Spleen (tissue), 11 donors: Measurements from ENCODE around the gene NUP43. TPM values are rescaled to one million over a fixed set of nuclear protein-coding genes. Genes with fewer than 3 reads are reported as not detected.

Source experiments
- DNase-seq: peaks from one replicate; pipeline ENCODE4 v3.0.0-alpha.2; 2020
- H3K27ac ChIP-seq, 8 donors: fragments of 200-600 bp; sonication (generic) in 7 of 8; 1 replicate in 4 of 8; 2 replicates in 4 of 8; pipeline versions ENCODE4 v1.5.0 to v1.8.0; 2016 to 2021; ENCODE audit warnings: inconsistent platforms in 4 of 8, mild to moderate bottlenecking in 4 of 8, moderate library complexity in 1 of 8
- H3K27me3 ChIP-seq, 7 donors: fragments of 200-600 bp; sonication (generic) in 6 of 7; replicated peaks in 1 of 7; 1 replicate in 4 of 7; 2 replicates in 3 of 7; pipeline versions ENCODE4 v1.5.0 to v1.8.0; 2016 to 2021; ENCODE audit warnings: inconsistent platforms in 3 of 7, mild to moderate bottlenecking in 1 of 7
- H3K36me3 ChIP-seq, 6 donors: fragments of 200-600 bp; sonication (generic) in 5 of 6; 1 replicate in 4 of 6; 2 replicates in 2 of 6; pipeline versions ENCODE4 v1.5.0 to v1.8.0; 2016 to 2021; ENCODE audit warnings: inconsistent platforms in 2 of 6
- H3K4me1 ChIP-seq, 6 donors: fragments of 200-600 bp; sonication (generic) in 5 of 6; 1 replicate in 3 of 6; 2 replicates in 3 of 6; pipeline versions ENCODE4 v1.5.0 to v1.8.0; 2016 to 2021; ENCODE audit warnings: inconsistent platforms in 3 of 6
- H3K4me3 ChIP-seq, 8 donors: fragments of 200-600 bp; sonication (generic) in 7 of 8; 1 replicate in 4 of 8; 2 replicates in 4 of 8; pipeline versions ENCODE4 v1.5.0 to v1.8.0; 2016 to 2021; ENCODE audit warnings: inconsistent platforms in 4 of 8, mild to moderate bottlenecking in 4 of 8, moderate library complexity in 2 of 8
- H3K9me3 ChIP-seq, 8 donors: fragments of 200-600 bp; sonication (generic) in 7 of 8; 1 replicate in 4 of 8; 2 replicates in 4 of 8; pipeline versions ENCODE4 v1.5.0 to v1.8.0; 2016 to 2021; ENCODE audit warnings: inconsistent platforms in 4 of 8
- POLR2A ChIP-seq, 3 donors: fragments of 450-650 bp; IDR thresholded peaks; one replicate each; pipeline ENCODE4 v1.5.1; 2017; ENCODE audit warnings: antibody characterized with exemption in 3 of 3, mild to moderate bottlenecking in 1 of 3
- POLR2AphosphoS5 ChIP-seq, 3 donors: sonication (generic); formaldehyde crosslinking; IDR thresholded peaks; one replicate each; pipeline ENCODE4 v1.5.1; 2017; ENCODE audit warnings: antibody characterized with exemption in 3 of 3
- WGBS, 5 donors: extraction: QIAGEN DNeasy Blood & Tissue Kit in 3 of 5; methylation state at CpG; one replicate each; pipeline versions ENCODE4 v1.1.5 to v1.1.7; 2013 to 2018; 5-methylcytosine and 5-hydroxymethylcytosine counted together
- intact Hi-C: fragments of 100-400 bp; cut with DNase I; formaldehyde crosslinking; loops from one replicate; pipeline ENCODE4 v1.15.0; 2023; ENCODE audit warnings: low total_unique reads
- polyA plus RNA-seq, 3 donors: library from polyadenylated mRNA; stranded (reverse); fragments of 200-250 nt; gene quantifications; one replicate each; pipeline ENCODE4 v1.2.1, GENCODE V29; 2013
- total RNA-seq, 7 donors: library from RNA; depleted of rRNA in 3 of 7; stranded (reverse); fragments of >200 nt in 3 of 7; fragmentation: NEBNext Ultra II Directional in 4 of 7; extraction: Animal tissue kit (Norgen Biotek cat#: 25700) in 4 of 7; gene quantifications; one replicate each; pipeline versions ENCODE4 v1.1.0 to v1.2.1, GENCODE V29; 2016 to 2021
- TF ChIP-seq, protein P1 (sequence below), 11 experiments: fragments of 200-600 bp in 7 of 11; fragments of 450-650 bp in 4 of 11; sonication (generic) in 4 of 11; IDR thresholded peaks in 8 of 11; conservative IDR thresholded peaks in 3 of 11; 1 replicate in 7 of 11; 2 replicates in 4 of 11; pipeline versions ENCODE4 v1.4.0 to v1.8.0; 2016 to 2021; ENCODE audit warnings: antibody characterized with exemption in 11 of 11, inconsistent platforms in 4 of 11, mild to moderate bottlenecking in 1 of 11
- donor health status: healthy with polysubstance abuse.
- donor health status: DM: no; HTN: no; CAD: no; lungs with moderate emphysema.
- donor health status: DM: no; HTN: no; CAD: no.
- donor health status: Bipolar disorder and iron deficiency.
- donor health status: healthy.
- donor health status: DM: no; HTN: no; CAD: no.
- donor health status: DM: yes; HTN: yes; CAD: no.

NUP43 gene
- total and polyA plus RNA-seq, 10 donors, result 8.6 to 49.1 (median 32.9) TPM

DNA sequence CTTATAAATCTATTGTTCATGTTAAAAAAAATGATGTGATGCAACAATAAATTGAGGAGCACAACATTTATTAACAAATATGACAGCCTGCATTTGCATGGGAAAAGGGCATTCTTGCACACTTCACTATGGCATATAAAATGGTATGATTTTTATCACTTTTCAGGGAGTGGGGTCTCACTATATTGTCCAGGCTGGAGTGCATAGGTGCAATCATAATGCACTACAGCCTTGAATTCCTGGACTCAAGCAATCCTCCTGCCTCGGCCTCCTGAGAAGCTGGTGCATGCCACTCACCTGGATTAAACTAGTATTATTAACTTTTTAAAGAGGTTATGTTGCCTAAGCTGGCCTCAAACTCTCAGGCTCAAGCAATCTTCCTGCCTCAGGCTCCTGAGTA lies 11.4 kb downstream of the NUP43 start:
- H3K4me3 ChIP-seq, result no peak overlapping the region
- WGBS, 5 donors, result 81 to 100% (median 96%) methylated on average over 1 of the region's 1 CpG
- peaks cover 3 to 100% (median 87%) of the 10 kb centered on the region in 6 donors for H3K36me3 ChIP-seq
- TF ChIP-seq POLR2AphosphoS5 (IDR thresholded peaks at IDR 0.05) (no peak), POLR2A (IDR thresholded peaks at IDR 0.05) (no peak)
- TF ChIP-seq, protein P1, sequence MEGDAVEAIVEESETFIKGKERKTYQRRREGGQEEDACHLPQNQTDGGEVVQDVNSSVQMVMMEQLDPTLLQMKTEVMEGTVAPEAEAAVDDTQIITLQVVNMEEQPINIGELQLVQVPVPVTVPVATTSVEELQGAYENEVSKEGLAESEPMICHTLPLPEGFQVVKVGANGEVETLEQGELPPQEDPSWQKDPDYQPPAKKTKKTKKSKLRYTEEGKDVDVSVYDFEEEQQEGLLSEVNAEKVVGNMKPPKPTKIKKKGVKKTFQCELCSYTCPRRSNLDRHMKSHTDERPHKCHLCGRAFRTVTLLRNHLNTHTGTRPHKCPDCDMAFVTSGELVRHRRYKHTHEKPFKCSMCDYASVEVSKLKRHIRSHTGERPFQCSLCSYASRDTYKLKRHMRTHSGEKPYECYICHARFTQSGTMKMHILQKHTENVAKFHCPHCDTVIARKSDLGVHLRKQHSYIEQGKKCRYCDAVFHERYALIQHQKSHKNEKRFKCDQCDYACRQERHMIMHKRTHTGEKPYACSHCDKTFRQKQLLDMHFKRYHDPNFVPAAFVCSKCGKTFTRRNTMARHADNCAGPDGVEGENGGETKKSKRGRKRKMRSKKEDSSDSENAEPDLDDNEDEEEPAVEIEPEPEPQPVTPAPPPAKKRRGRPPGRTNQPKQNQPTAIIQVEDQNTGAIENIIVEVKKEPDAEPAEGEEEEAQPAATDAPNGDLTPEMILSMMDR (IDR thresholded peaks at IDR 0.05 in 8 of 11, conservative IDR thresholded peaks at IDR 0.05 in 3 of 11), result no peak
- no peaks in the 10 kb centered on the region for H3K27me3 ChIP-seq
- no peak overlapping the region for H3K27ac ChIP-seq
- H3K4me1 ChIP-seq, result peaks cover 0 to 4% (median 0%) of the 10 kb centered on the region in 6 donors
- no peaks in the 10 kb centered on the region for H3K9me3 ChIP-seq
- DNase-seq, result no peak
- intact Hi-C loops, result no loop called here

DNA sequence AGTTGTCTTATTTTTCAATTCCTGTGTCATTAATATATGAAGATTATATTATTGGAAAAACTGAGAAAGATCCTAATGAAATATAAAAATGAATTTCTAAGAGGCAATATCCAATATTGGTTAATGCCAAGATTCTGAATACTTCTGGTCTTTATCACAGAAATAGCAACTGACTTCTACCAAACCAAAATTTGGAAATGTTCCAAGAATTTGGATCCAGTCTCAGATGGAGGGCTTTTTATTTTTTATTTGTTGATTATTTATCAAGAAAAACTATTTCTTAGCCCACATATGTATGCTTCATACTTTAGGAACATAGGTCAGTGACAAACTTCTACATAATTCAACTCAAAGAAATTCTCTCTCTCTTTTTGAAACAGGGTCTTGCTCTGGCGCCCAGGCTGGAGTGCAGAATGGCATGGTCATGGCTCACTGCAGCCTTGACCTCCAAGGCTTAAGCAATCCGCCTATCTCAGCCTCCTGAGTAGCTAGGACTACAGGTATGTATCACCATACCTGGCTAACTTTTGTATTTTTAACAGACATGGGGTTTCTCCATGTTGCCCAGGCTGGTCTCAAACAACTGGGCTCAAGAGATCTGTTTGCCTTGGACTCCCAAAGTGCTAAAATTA lies 13.1 kb downstream of the NUP43 start:
- no peak for DNase-seq
- intact Hi-C loops, result no loop called here
- Histone ChIP-seq H3K9me3 (no peaks in the 10 kb centered on the region), H3K27me3 (no peaks in the 10 kb centered on the region), H3K4me3 (no peak overlapping the region), H3K36me3 (peaks cover 3 to 100% (median 85%) of the 10 kb centered on the region in 6 donors), H3K27ac (no peak overlapping the region), H3K4me1 (peaks cover 0 to 21% (median 12%) of the 10 kb centered on the region in 6 donors)
- WGBS, 5 donors, result 92 to 100% (median 97%) methylated on average over 2 of the region's 2 CpGs
- TF ChIP-seq, protein P1 (IDR thresholded peaks at IDR 0.05 in 8 of 11, conservative IDR thresholded peaks at IDR 0.05 in 3 of 11), result no peak
- TF ChIP-seq POLR2A (IDR thresholded peaks at IDR 0.05) (no peak), POLR2AphosphoS5 (IDR thresholded peaks at IDR 0.05) (no peak)

DNA sequence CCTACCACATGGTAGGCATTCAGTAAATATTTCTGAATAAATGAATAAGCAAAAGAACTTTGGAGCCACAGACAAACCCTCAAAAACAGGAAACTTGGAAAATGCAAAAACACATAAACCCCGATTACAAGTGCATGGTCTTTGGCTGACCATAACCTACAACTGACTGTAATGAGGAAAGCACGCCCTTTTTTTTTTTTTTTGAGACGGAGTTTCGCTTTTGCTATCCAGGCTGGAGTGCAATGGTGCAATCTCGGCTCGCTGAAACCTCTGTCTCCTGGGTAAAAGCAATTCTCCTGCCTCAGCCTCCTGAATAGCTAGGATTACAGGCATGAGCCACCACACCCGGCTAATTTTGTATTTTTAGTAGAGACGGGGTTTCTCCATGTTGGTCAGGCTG lies 16.5 kb downstream of the NUP43 start:
- H3K27ac ChIP-seq, result peak overlapping the region in 4 of 8 donors; percentile 56 to 83 (median 65)
- no peak overlapping the region for H3K4me3 ChIP-seq
- peaks cover 0 to 100% (median 75%) of the 10 kb centered on the region in 6 donors for H3K36me3 ChIP-seq
- no peak for DNase-seq
- TF ChIP-seq, protein P1 (IDR thresholded peaks at IDR 0.05 in 8 of 11, conservative IDR thresholded peaks at IDR 0.05 in 3 of 11), result no peak
- TF ChIP-seq POLR2A (IDR thresholded peaks at IDR 0.05), result no peak
- TF ChIP-seq POLR2AphosphoS5 (IDR thresholded peaks at IDR 0.05), result no peak
- no peaks in the 10 kb centered on the region for H3K9me3 ChIP-seq
- intact Hi-C loops, result no loop called here
- 56 to 87% (median 73%) methylated on average over 8 of the region's 8 CpGs for WGBS, 5 donors
- H3K27me3 ChIP-seq, result no peaks in the 10 kb centered on the region
- H3K4me1 ChIP-seq, result peaks cover 0 to 35% (median 18%) of the 10 kb centered on the region in 6 donors

DNA sequence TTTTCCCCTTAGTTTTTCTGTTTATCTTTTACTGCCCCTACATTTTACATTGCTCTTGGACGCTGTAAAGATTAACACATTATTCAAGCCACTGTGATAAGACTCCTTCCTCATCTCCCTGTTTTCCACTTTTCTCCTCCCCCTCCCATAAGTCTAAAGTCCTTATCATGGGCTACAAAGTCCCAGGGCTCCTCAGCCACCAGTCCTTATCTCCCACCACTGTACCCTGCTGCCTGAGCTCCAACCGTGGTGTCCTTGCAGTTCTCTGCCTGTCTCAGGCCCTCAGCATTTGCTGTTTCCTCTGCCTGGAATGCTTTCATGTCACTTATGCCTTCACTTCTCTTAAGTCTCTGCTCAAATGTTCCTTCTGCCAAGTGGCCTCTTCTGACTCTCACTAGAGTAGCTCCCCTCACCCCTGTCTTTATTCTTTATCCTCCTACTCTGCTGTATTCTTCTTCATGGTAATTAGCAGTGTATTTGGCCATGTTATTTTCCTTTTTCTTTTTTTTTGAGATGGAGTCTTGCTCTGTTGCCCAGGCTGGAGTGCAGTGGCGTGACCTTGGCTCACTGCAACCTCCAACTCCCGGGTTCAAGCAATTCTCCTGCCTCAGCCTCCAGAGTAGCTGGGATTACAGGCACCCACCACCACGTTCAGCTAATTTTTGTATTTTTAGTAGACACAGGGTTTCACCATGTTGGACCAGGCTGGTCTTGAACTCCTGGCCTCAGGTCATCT lies 17.7 kb downstream of the NUP43 start:
- peak overlapping the region; percentile 23 to 83 (median 65) for H3K27ac ChIP-seq

More for the DNA sequence above, 17.7 kb downstream of the NUP43 start:
- WGBS, 5 donors, result 70 to 82% (median 77%) methylated on average over 5 of the region's 5 CpGs
- H3K27me3 ChIP-seq, result no peaks in the 10 kb centered on the region
- H3K9me3 ChIP-seq, result no peaks in the 10 kb centered on the region
- no peak for TF ChIP-seq POLR2AphosphoS5 (IDR thresholded peaks at IDR 0.05)
- TF ChIP-seq, protein P1 (IDR thresholded peaks at IDR 0.05 in 8 of 11, conservative IDR thresholded peaks at IDR 0.05 in 3 of 11), result no peak
- TF ChIP-seq POLR2A (IDR thresholded peaks at IDR 0.05), result no peak
- intact Hi-C loops, result no loop called here
- no peak overlapping the region for H3K4me3 ChIP-seq
- H3K4me1 ChIP-seq, result peaks cover 0 to 40% (median 20%) of the 10 kb centered on the region in 6 donors
- H3K36me3 ChIP-seq, result peaks cover 0 to 95% (median 64%) of the 10 kb centered on the region in 6 donors
- peak; percentile 56 for DNase-seq
